Stimulated activated CD4-positive, alpha-beta T cell treated with anti-CD3 and anti-CD28 coated beads, TNF-alpha, amount 100 ng/mL, for 1 hour (primary cell): Measurements from ENCODE around the gene PATJ.
A peak's percentile ranks its signal among the peaks of the same experiment; 100 is the strongest.

Experiments
- DNase-seq, 3 donors: peaks; one replicate each; pipeline ENCODE4 v3.0.0-alpha.2; 2020; ENCODE audit warnings: low read depth in 3 of 3, low spot score in 1 of 3

The PATJ gene

DNA sequence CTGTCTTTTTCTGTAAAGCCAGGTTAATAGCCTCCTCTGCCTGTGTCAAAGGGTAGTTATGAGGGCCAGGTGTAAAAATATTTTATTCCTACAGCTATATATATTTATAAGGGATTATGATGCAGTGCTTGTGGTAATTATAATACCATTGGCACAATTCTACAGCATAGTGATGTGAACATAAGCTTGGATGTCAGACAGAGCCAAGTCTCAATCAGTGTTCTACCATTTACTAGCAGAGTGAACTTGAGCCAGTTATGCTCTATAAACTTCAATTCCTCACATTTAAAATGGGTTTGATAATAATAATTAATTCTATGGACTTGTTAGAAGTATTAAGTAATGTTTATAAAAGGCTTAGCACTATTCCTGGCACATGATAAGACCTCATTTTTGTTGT is 300.9 kb downstream of the PATJ start:
- no peak for DNase-seq

DNA sequence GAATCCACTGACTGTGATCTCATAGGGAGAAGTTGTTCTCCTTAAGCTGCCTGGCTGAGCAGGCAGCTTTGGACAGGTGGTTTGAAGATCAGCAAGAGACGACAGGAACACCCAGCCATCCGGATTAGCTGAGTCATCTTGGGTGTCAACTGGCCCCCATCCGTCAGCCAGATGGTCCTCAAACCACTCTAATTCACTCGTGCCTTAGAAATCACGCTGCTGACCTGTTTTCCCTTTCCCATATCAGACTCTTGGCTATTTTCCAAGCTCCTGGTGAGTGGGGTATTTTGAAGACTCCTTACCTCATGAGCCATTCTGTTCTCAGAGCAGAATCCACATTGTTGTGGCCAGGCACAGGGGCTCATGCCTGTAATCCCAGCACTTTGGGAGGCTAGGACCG is 303.3 kb downstream of the PATJ start:
- DNase-seq = no peak

DNA sequence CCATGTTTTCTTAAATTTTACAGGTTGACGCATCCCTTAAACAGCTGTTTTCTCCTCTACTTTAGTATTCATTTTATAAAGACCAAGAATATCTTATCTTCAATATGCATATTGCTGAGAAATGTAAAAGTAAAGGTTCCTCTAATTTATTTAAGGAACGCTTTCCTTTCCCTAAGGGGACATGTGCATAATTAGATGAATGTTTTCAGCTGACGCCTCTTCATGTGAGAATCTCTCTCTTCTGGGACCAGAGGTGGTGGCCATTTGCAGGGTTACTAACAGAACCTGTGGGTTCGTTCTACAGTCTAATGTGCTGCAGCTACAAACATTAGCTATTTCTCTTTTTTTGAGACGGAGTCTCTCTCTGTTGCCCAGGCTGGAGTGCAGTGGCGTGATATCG is 304.6 kb downstream of the PATJ start:
- no peak for DNase-seq

DNA sequence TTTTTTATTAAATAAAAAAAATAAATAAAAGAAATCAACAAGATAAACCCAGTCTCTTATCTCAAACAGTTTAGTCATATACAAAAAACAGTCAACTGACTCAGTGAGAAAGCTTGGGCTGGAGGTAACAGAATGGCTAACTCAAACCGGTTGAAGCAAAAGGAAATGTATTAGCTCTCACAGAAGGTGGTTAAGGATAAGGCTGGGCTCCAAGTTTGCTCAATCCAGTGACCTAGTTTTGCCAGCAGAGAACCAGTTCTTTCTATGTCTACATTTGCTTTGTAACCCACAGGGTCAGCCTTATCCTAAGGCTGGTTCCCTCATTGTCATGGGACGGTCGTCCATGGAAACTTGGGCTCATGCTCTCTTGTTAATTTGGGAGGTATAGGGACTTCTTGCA is 307.9 kb downstream of the PATJ start:
- DNase-seq = no peak

DNA sequence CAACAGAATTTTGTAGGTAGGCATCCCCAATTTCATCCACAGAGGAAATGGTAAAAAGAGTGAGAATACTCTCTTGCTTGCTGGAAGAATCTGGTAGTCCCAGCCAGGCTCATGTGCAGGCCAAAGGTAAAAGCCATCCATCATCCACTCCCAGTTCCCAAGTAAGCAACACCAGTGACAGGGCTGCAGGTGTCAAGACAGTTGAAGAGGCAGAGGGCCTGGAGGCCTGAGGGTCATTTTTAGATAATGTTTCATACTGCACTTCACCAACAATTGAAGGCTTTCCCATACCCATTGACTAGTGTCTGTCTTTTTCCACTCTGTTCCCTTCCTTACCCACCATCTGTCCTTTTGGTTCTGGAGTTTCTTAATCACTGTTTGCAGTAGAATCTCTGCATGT is 310.7 kb downstream of the PATJ start:
- no peak for DNase-seq

DNA sequence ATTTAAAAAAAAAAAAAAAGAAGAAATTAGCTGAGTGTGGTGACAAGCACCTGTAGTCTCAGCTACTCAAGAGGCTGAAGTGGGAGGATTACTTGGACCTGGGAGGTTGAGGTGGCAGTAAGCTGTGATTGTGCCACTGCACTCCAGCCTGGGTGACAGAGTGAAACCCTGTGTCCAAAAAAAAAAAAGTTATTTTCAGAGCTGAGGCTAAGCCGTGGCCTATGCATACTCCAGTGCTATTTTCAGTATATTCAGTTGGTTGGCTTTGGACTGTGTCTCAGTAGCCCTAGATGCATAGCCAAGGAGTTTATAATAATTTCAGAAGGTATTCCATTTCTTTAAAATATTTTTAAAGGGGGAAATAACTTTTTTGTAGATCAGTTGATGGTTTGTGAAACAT is 311.9 kb downstream of the PATJ start:
- no peak for DNase-seq

DNA sequence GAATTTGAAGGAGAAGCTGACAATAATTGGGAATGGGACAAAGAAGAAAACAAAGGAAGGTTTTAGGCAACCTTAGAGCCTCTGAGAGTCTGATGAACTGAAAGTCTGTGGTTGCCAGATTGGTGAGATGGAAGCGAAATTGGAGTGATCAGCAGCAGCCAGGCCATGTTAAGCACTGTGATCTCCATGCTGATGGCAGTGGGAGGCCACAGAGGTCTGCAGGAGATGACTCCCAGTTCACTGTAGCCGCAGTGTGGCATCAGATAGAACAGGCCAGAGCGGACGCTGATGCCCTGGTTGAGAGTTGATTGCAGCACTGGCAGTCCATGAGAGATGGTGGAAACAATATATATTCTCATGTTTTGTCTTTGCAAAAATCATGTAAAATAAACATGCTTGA is 314.9 kb downstream of the PATJ start:
- DNase-seq = no peak

DNA sequence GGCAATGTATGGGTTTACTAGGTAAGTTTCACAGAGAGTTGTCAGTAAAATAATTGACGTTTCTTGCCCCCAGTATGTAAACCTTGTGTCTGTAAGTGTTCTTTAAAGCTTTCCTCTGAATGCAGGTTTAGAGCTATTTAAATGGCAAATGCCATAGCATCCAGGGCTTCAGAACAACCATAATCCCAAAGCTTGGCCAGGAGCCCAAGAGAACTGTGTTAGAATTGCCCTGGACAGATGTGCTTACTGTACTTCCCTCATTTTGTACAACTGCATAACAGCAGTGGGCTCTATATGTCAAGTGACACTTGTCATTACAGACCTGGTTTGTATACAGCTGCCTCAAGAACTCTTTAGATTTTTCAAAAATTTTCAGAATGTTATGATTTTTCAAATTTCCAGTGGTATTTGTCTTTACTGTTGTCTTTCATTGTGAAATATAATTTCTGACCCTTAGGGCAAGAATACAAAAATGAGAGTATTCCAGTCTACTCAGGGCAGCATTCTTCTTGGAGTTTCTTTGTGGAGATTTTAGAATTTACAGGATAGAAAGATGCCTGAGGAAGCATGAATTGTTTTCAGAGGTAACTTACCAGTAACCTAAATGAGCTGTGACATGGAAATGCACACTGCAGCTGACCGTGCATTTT is 315.5 kb downstream of the PATJ start:
- no peak for DNase-seq

DNA sequence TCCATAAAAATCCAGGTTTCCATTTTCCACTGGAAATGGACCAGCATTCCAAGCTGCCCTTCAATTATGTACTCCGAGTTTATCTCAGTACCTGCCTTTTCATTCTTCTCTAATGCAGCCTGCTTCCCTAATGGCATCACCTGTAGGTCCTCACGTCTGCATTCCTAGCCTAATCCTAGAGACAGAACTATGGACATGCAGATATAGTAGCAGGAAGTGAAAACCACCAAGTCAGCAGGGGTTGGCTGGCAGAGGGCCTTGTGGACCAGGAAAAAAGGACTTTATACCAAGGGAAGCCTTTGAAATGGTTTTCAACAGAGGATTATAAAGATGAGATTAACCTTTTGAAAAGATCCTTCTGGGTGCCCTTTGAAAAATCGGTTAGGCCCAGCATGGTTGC is 316.7 kb downstream of the PATJ start:
- no peak for DNase-seq

DNA sequence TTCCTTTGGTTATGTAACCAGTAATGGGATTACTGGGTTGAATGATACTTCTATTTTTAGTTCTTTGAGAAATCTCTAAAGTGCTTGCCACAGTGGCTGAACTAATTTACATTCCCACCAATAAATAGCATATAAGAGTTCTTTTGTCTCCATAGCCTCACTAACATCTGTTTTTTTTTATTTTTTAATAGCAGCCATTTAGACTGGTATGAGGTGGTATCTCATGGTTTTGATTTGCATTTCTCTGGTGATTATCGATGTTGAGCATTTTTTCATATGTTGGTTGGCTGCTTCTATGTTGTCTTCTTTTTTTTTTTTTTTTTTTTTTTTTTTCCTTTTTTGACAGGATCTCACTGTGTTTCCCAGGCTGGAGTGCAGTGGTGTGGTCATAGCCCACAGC is 319.8 kb downstream of the PATJ start:
- no peak for DNase-seq

DNA sequence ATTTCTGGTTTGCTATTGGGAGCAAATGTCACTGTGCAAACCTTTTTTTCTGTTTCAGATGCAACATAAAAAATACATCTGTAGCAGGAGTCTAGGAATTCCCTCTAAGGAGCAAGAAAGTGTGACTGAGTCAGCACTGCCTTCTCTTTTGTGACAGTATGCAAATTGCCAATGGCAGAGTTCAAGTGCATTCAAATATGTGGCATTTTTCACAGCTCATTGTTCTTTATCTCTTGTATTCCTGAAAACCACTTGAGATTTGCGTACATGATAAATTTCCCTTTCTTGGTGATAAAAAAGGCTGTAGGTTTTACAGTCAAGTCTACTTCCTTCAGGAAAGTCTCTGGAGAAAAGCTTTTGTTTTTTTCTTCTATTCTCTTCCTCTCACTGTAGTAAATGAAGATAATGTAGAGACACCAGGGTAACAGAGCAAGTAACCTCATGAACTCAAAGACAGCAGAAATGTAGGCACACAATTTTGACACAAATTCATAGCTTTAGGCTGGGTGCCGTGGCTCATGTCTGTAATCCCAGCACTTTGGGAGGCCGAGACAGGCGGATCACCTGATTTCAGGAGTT is 322.6 kb downstream of the PATJ start:
- no peak for DNase-seq

DNA sequence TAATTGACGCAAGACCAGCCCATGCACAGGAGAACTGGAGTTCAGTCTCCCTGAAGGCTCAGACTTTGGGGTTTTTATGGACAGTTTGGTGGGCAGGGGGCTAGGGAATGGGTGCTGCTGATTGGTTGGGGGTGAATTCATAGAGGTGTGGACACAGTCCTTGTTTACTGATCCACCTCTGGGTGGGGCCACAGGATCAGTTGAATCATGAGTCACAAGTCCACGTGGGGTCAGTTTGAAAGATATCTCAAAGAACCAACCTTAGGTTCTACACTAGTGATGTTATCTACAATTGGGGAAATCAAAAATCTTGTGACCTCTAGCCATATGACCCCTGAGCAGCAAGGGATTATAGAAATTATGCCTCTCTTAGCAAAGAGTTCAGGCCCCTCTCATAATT is 324.4 kb downstream of the PATJ start:
- no peak for DNase-seq

DNA sequence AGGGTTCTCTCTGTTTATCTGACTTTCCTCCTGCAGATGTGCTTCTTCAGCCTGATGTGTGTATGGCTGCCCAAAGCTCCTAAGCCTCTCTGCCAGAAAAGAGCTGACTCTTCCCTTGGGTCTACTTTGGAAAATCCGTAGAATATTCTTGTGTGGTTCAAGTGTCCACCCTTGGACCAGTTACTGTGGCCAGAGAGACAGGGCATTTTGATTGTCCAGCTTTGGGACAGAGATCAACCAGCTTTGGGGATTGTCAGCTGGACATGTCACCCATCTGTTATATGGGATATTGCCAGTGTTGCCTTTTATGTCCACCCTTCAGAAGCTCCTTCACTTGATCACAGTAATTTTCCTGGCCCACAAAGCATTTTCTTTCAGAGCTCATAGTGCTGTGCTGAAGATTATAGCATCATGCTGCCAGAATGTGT is 326.1 kb downstream of the PATJ start:
- no peak for DNase-seq

DNA sequence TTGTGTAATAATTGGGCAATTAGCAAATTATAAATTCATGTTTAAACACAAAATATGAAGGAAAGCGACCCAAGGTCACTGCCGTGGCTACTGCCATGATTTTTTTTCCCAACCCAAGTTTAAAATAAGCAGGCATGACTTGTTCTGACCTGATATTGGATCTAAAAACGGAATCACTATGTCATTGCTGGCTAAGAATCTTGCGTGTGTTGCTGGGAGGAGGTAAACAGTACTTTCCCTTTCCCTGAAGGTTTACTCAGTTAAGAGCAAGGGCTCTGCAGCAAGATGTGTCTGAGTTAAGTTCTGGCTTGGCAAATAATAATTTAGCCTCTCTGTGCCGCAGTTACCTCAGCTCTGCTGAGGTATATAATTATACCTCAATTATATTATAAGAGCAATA is 326.7 kb downstream of the PATJ start:
- no peak for DNase-seq

DNA sequence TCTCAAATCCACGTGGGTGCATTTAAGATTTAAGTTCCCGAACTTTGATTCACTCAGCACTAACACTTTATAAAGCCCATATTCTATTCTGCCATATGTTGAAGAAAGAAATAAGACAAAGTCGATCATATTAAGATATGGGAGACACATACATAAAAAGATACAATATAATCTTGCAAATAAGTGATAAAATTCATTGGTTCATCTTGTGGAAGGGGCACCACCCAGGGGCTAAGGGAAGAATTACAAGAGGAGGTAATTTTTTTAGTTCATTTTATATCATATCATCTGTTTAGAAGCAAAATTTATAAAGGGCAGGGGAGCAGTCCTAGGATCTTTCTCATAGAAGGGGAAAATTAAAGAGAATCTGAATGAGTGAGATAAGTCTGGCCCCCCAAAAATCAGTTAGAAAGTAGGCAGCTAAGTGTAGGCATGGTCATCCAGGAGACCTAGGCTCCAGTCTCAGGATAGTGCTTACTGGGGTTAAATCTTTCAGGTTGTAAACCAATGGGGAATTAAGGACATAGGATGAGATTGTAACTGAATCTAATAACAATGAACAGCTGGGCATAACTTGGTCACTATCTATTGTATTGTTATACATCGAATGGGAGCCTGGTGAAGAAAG is 328.2 kb downstream of the PATJ start:
- no peak for DNase-seq

DNA sequence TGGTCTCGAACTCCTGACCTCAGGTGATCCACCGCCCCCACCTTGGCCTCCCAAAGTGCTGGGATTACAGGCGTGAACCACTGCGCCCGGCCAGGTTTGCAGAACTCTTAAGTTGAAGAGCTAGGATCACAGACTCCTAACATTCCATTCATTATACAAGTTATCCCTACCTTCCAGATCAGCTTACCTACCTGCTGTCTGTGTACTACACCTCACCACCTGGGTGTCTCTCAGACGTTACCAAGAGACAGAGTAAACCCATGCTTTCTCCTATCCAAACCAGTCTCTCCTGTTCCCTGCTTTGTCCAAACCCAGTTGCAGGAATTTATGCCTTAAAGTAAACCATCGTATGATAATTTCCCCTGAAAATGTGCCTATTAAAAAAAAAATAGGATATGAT is 329.4 kb downstream of the PATJ start:
- DNase-seq = no peak

DNA sequence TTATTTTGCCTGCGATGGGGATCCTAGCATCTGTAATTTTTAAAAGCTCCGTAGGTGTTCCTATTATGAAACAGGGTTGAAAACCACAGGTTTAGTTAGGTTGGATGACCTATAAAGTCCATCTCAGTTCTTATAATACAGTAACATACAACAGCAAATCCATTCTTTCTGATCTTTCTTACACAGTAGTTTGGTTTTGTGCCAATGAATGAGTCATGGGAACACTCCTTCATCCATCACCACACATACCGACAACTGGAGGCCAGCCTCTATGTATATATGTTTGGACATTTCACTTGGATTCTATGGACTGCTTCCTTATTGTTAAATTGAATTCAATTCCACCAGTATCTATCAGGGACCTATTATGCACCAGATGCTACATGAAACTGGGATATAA is 334.0 kb downstream of the PATJ start:
- DNase-seq = no peak

DNA sequence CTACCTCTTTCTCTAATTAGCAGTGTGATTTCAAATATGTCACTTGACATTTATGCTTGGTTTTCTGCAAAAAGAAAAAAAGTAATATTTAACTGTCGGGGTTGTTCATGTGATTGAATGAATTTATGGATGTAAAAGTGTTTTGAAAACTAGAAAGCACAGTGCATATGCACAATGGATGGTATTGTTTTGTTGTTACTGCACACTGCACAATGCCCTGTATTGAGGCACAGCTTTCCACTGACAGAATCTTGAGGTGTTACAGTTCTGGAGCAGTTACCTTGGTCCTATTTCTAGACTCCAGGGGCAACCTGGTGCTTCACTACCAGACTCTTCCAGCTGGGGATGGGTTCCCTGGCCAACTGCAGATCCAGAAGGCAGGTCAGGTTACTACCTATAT is 335.5 kb downstream of the PATJ start:
- no peak for DNase-seq

DNA sequence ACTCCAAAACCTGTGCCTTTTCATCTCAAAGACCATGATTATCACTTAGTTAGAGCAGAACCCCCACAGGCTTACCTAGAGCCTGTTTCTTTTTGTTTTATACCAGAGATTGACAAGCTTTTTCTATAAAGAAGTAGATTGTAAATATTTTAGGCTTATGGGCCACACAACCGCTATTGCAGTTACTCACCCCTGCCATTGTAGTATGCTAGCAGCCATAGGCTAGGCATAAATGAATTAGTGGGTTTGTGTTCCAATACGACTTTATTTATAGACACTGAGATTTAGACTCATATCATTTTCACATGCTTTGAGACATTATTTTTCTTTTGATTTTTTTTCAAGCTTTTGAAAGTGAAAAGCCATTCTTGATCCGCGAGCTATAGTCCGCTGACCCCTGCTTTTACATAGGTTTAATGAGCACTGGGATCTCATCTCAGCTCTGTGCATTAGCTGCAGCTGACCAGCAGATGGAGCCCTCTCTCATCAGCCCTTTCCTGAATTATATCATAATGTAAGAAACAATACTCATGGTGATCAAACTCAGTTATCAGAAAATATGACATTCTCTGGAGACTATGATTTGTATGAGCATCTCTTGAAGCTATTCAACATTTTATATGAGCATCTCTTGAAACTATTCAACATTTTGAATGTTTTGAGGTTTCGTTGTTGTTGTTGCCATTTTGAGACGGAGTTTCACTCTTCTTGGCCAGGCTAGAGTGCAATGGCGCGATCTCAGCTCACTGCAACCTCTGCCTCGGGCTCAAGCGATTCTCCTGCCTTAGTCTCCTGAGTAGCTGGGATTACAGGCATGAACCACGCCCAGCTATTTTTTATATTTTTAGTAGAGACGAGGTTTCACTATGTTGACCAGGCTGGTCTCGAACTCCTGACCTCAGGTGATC is 340.4 kb downstream of the PATJ start:
- peak in 1 of 3 donors; percentile 1 for DNase-seq

DNA sequence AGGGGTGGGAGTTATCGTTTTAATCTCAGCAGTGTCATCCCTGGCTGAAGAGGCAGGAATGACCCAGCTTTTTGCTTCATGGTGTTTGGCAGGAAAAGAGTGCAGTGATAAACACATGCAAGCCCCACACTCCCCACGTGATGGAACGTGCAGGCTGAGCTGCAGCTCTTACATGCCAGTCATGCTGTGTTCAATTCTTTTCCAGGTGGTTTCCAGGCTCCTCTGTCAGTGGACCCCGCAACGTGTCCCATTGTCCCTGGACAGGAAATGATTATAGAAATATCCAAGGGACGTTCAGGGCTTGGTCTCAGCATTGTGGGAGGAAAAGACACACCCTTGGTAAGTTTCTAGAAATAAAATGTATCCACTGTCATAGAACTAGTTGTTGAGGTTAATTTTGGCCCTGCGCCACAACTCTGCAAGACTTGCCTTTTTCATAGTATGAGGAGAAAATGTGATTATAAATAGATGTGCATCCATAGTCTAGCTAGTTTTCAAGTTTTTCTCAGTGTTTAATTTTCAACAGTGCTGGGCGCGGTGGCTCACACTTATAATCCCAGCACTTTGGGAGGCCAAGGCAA is 342.1 kb downstream of the PATJ start:
- no peak for DNase-seq

DNA sequence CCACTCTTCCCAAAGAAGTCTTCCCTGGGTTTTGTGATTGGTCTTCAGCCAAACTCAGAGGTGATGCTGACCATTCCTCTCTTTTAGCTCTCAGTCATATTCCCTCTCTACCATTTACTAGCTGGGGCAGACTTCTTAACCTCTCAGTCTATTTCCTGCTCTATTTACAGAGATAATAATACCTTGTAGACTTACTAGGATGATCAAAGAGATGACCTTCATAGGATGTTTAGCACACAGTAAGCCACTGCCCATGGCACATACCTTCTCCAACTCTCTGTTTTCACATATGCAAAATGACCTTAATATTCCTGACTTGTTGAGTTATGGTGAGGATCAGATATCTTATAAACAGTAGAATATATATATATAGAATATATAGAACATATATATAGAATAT is 346.2 kb downstream of the PATJ start:
- no peak for DNase-seq

DNA sequence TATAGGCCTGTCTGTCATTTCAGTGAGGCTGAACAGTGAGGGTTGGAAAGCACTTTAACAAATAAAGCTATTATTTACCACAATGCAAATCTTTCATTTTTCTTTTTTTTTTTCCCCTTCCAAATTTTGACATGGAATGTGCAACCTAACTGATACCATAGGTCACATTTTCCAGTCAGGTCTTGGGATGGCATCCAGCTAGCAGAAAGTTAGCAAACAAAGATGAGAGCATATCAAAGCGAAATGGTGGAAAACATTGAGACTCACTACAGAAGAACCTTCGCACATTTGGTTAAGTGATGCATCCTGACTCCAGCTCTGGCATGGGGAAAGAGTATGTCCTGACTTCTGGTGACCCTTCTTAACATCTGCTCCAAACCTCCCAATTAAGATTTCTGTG is 347.3 kb downstream of the PATJ start:
- DNase-seq = no peak
